Esophagus squamous epithelium (tissue), 4 donors: ENCODE results near the gene ITCH.
"Not testable (repeated sequence)": the region's sequence is repeated elsewhere in the genome, so short reads cannot be mapped to it uniquely, and the experiment has no call there.

ENCODE experiments used
- CTCF ChIP-seq, 6 experiments: fragments of 450-650 bp in 4 of 6; fragments of 200-600 bp in 2 of 6; sonication (generic) in 2 of 6; IDR thresholded peaks; one replicate each; pipeline ENCODE4 v1.5.1; 2016 to 2019; ENCODE audit warnings: antibody characterized with exemption in 6 of 6, mild to moderate bottlenecking in 4 of 6, moderate library complexity in 4 of 6
- POLR2A ChIP-seq, 4 donors: fragments of 450-650 bp; IDR thresholded peaks; one replicate each; pipeline ENCODE4 v1.6.1; 2017; ENCODE audit warnings: antibody characterized with exemption in 4 of 4, mild to moderate bottlenecking in 4 of 4, moderate library complexity in 3 of 4

GRCh38 chr20:34482154-34482553 is 119.1 kb downstream of the ITCH start:
- TF ChIP-seq CTCF, POLR2A (IDR thresholded peaks at IDR 0.05): not testable (repeated sequence)
